ENCODE measurements around the gene CST9L.
"Not testable (repeated sequence)": the region's sequence is repeated elsewhere in the genome, so short reads cannot be mapped to it uniquely, and the experiment has no call there.

CST9L gene

GRCh38 chr20:23586735-23587525 lies 18.6 kb upstream of the CST9L start:
- DNase-seq (ENCODE audit: low read depth in 1 of 2, low spot score in 1 of 2) = no peak

GRCh38 chr20:23585808-23586734 lies 17.8 kb upstream of the CST9L start:
- no peak for DNase-seq (ENCODE audit: low read depth in 1 of 2, low spot score in 1 of 2)

- DNase-seq (ENCODE audit: low read depth in 1 of 2, low spot score in 1 of 2) = no peak
Observed at GRCh38 chr20:23585449-23585807, 17.1 kb upstream of the CST9L start.

- no peak for DNase-seq (ENCODE audit: low read depth in 1 of 2, low spot score in 1 of 2)
Observed at GRCh38 chr20:23584434-23585199, 16.3 kb upstream of the CST9L start.

- DNase-seq (ENCODE audit: low read depth in 1 of 2, low spot score in 1 of 2) = no peak
Observed at GRCh38 chr20:23583526-23583925, 15.2 kb upstream of the CST9L start.

- DNase-seq (ENCODE audit: low read depth in 1 of 2, low spot score in 1 of 2) = no peak
Observed at GRCh38 chr20:23582293-23582692, 14.0 kb upstream of the CST9L start.

GRCh38 chr20:23581833-23582232 lies 13.5 kb upstream of the CST9L start:
- DNase-seq (ENCODE audit: low read depth in 1 of 2, low spot score in 1 of 2) = not testable (repeated sequence)

GRCh38 chr20:23574977-23575376 lies 6.7 kb upstream of the CST9L start:
- no peak for DNase-seq (ENCODE audit: low read depth in 1 of 2, low spot score in 1 of 2)

- no peak for DNase-seq (ENCODE audit: low read depth in 1 of 2, low spot score in 1 of 2)
Observed at GRCh38 chr20:23570178-23570760, 2.0 kb upstream of the CST9L start.

- no peak for DNase-seq (ENCODE audit: low read depth in 1 of 2, low spot score in 1 of 2)
Observed at GRCh38 chr20:23569570-23569969, 1.3 kb upstream of the CST9L start.

- no peak for DNase-seq (ENCODE audit: low read depth in 1 of 2, low spot score in 1 of 2)
Observed at GRCh38 chr20:23568971-23569330, 667 bp upstream of the CST9L start.

GRCh38 chr20:23566199-23566932 lies 1.9 kb downstream of the CST9L start:
- no peak for DNase-seq (ENCODE audit: low read depth in 1 of 2, low spot score in 1 of 2)

- DNase-seq (ENCODE audit: low read depth in 1 of 2, low spot score in 1 of 2) = no peak
Observed at GRCh38 chr20:23565503-23566045, 2.7 kb downstream of the CST9L start.

- DNase-seq (ENCODE audit: low read depth in 1 of 2, low spot score in 1 of 2) = no peak
Observed at GRCh38 chr20:23564927-23565326, 3.4 kb downstream of the CST9L start.

GRCh38 chr20:23562721-23563342 lies 5.5 kb downstream of the CST9L start:
- DNase-seq (ENCODE audit: low read depth in 1 of 2, low spot score in 1 of 2) = no peak

- no peak for DNase-seq (ENCODE audit: low read depth in 1 of 2, low spot score in 1 of 2)
Observed at GRCh38 chr20:23554401-23554800, 13.9 kb downstream of the CST9L start.

GRCh38 chr20:23551786-23552185 lies 16.5 kb downstream of the CST9L start:
- DNase-seq (ENCODE audit: low read depth in 1 of 2, low spot score in 1 of 2) = no peak

- DNase-seq (ENCODE audit: low read depth in 1 of 2, low spot score in 1 of 2) = no peak
Observed at GRCh38 chr20:23551383-23551782, 16.9 kb downstream of the CST9L start.

- no peak for DNase-seq (ENCODE audit: low read depth in 1 of 2, low spot score in 1 of 2)
Observed at GRCh38 chr20:23550227-23550626, 18.1 kb downstream of the CST9L start.

- no peak for DNase-seq (ENCODE audit: low read depth in 1 of 2, low spot score in 1 of 2)
Observed at GRCh38 chr20:23548408-23548807, 19.9 kb downstream of the CST9L start.
